Breast epithelium (tissue), 4 donors: ENCODE measurements around the gene LRFN4. TPM values are rescaled to one million over a fixed set of nuclear protein-coding genes. Genes with fewer than 3 reads are reported as not detected.

ENCODE experiments used
- DNase-seq, 2 donors: peaks; one replicate each; pipeline ENCODE4 v3.0.0-alpha.2; 2019; ENCODE audit warnings: low spot score in 2 of 2
- H3K27ac ChIP-seq, 2 donors: fragments of 200-600 bp; sonication (generic) in 1 of 2; one replicate each; pipeline ENCODE4 v1.5.1; 2016 to 2019; ENCODE audit warnings: mild to moderate bottlenecking in 1 of 2
- H3K27me3 ChIP-seq, 2 donors: fragments of 200-600 bp; sonication (generic) in 1 of 2; one replicate each; pipeline versions ENCODE4 v1.5.1 to v1.6.0; 2017 to 2019; ENCODE audit warnings: control low read depth in 1 of 2, mild to moderate bottlenecking in 1 of 2
- H3K36me3 ChIP-seq: fragments of 200-600 bp; one replicate; pipeline ENCODE4 v1.5.1; 2019
- H3K4me1 ChIP-seq, 2 donors: fragments of 200-600 bp; sonication (generic); one replicate each; pipeline ENCODE4 v1.5.1; 2016 to 2019; ENCODE audit warnings: control low read depth in 1 of 2
- H3K4me3 ChIP-seq, 3 donors: fragments of 200-600 bp; sonication (generic); 1 replicate in 2 of 3; 2 replicates in 1 of 3; pipeline ENCODE4 v1.5.1; 2016 to 2019; ENCODE audit warnings: mild to moderate bottlenecking in 3 of 3, moderate library complexity in 2 of 3
- H3K9me3 ChIP-seq, 2 donors: fragments of 200-600 bp; sonication (generic) in 1 of 2; one replicate each; pipeline ENCODE4 v1.5.1; 2016 to 2019; ENCODE audit warnings: control low read depth in 1 of 2
- CTCF ChIP-seq, 3 donors: fragments of 450-650 bp; IDR thresholded peaks; one replicate each; pipeline ENCODE4 v1.5.1; 2016 to 2017; ENCODE audit warnings: antibody characterized with exemption in 3 of 3, mild to moderate bottlenecking in 3 of 3, moderate library complexity in 3 of 3
- POLR2A ChIP-seq: fragments of 450-650 bp; IDR thresholded peaks from one replicate; pipeline ENCODE4 v1.6.1; 2016; ENCODE audit warnings: antibody characterized with exemption, mild to moderate bottlenecking, moderate library complexity
- POLR2AphosphoS5 ChIP-seq, 3 donors: sonication (generic); formaldehyde crosslinking; IDR thresholded peaks; one replicate each; pipeline ENCODE4 v1.6.1; 2017; ENCODE audit warnings: antibody characterized with exemption in 3 of 3
- intact Hi-C: fragments of 100-400 bp; cut with DNase I; formaldehyde crosslinking; loops from one replicate; pipeline ENCODE4 v1.15.1; 2023; ENCODE audit warnings: low total_unique reads
- total RNA-seq, 3 donors: library from RNA; depleted of rRNA; stranded (reverse); fragments of >200 nt; gene quantifications; one replicate each; pipeline ENCODE4 v1.1.0, GENCODE V29; 2016

LRFN4 gene
- total RNA-seq, 3 donors from 2014 or later, result 5.2 to 14.4 (median 11.7) TPM

GRCh38 chr11:66845876-66846212 lies 11.0 kb upstream of the LRFN4 start:
- intact Hi-C loops, result no loop called here
- Histone ChIP-seq H3K27me3 (no peaks in the 10 kb centered on the region), H3K4me1 (peaks cover 0 to 23% of the 10 kb centered on the region in 2 donors), H3K36me3 (peaks cover 4% of the 10 kb centered on the region), H3K4me3 (no peak overlapping the region), H3K27ac (no peak overlapping the region), H3K9me3 (no peaks in the 10 kb centered on the region)
- no peak for DNase-seq
- no peak for TF ChIP-seq CTCF (IDR thresholded peaks at IDR 0.05)
- no peak for TF ChIP-seq POLR2A
- no peak for TF ChIP-seq POLR2AphosphoS5 (IDR thresholded peaks at IDR 0.05)

- no peak overlapping the region for H3K4me3 ChIP-seq
- DNase-seq, result no peak
- no peaks in the 10 kb centered on the region for H3K9me3 ChIP-seq
- peaks cover 4% of the 10 kb centered on the region for H3K36me3 ChIP-seq
- peaks cover 0 to 20% of the 10 kb centered on the region in 2 donors for H3K4me1 ChIP-seq
- H3K27ac ChIP-seq, result no peak overlapping the region
- H3K27me3 ChIP-seq, result no peaks in the 10 kb centered on the region
- intact Hi-C loops, result no loop called here
- TF ChIP-seq POLR2A (no peak), CTCF (IDR thresholded peaks at IDR 0.05) (no peak), POLR2AphosphoS5 (IDR thresholded peaks at IDR 0.05) (no peak)
Measured at GRCh38 chr11:66846671-66847091, 10.2 kb upstream of the LRFN4 start.

GRCh38 chr11:66847461-66848232 lies 9.2 kb upstream of the LRFN4 start:
- peaks cover 0 to 12% of the 10 kb centered on the region in 2 donors for H3K4me1 ChIP-seq
- intact Hi-C loops, result no loop called here
- no peak for TF ChIP-seq CTCF (IDR thresholded peaks at IDR 0.05)
- TF ChIP-seq POLR2A, result no peak
- no peak for TF ChIP-seq POLR2AphosphoS5 (IDR thresholded peaks at IDR 0.05)
- no peak overlapping the region for H3K27ac ChIP-seq
- DNase-seq, result peak in 1 of 2 donors; percentile 37
- no peaks in the 10 kb centered on the region for H3K27me3 ChIP-seq
- no peaks in the 10 kb centered on the region for H3K9me3 ChIP-seq
- H3K4me3 ChIP-seq, result no peak overlapping the region
- peaks cover 4% of the 10 kb centered on the region for H3K36me3 ChIP-seq

GRCh38 chr11:66848671-66849500 lies 8.0 kb upstream of the LRFN4 start:
- intact Hi-C loops, result no loop called here
- peaks cover 0 to 10% of the 10 kb centered on the region in 2 donors for H3K4me1 ChIP-seq
- no peak overlapping the region for H3K27ac ChIP-seq
- H3K27me3 ChIP-seq, result no peaks in the 10 kb centered on the region
- TF ChIP-seq POLR2AphosphoS5 (IDR thresholded peaks at IDR 0.05) (no peak), POLR2A (no peak), CTCF (IDR thresholded peaks at IDR 0.05) (no peak)
- H3K36me3 ChIP-seq, result peaks cover 4% of the 10 kb centered on the region
- peak in 1 of 2 donors; percentile 50 for DNase-seq
- H3K4me3 ChIP-seq, result no peak overlapping the region
- no peaks in the 10 kb centered on the region for H3K9me3 ChIP-seq
